ENCODE results near the gene FAM177A1.
"Not testable (repeated sequence)": the region's sequence is repeated elsewhere in the genome, so short reads cannot be mapped to it uniquely, and the experiment has no call there.

The FAM177A1 gene

GRCh38 chr14:35046048-35046750 lies at the start of gene FAM177A1:
Gene FAM177A1, plus strand, starts transcription at chr14:35046272. Its CDS starts 192 bp downstream, at chr14:35046464.
- DNase-seq, result peak; percentile 92

GRCh38 chr14:34997762-34998161 lies 48.3 kb upstream of the FAM177A1 start:
- peak; percentile 86 for DNase-seq

GRCh38 chr14:34999500-34999899 lies 46.6 kb upstream of the FAM177A1 start:
- DNase-seq, result no peak

- no peak for DNase-seq
Observed at GRCh38 chr14:35001621-35002020, 44.5 kb upstream of the FAM177A1 start.

- no peak for DNase-seq
Observed at GRCh38 chr14:35004839-35005238, 41.2 kb upstream of the FAM177A1 start.

GRCh38 chr14:35016568-35016967 lies 29.5 kb upstream of the FAM177A1 start:
- DNase-seq, result no peak

GRCh38 chr14:35020713-35021112 lies 25.4 kb upstream of the FAM177A1 start:
- no peak for DNase-seq

- no peak for DNase-seq
Observed at GRCh38 chr14:35028435-35028834, 17.6 kb upstream of the FAM177A1 start.

GRCh38 chr14:35032562-35032961 lies 13.5 kb upstream of the FAM177A1 start:
- DNase-seq, result no peak

- DNase-seq, result no peak
Observed at GRCh38 chr14:35034440-35034833, 11.6 kb upstream of the FAM177A1 start.

- not testable (repeated sequence) for DNase-seq
Observed at GRCh38 chr14:35034944-35035554, 11.0 kb upstream of the FAM177A1 start.

- not testable (repeated sequence) for DNase-seq
Observed at GRCh38 chr14:35038312-35038711, 7.8 kb upstream of the FAM177A1 start.

GRCh38 chr14:35042632-35043031 lies 3.4 kb upstream of the FAM177A1 start:
- DNase-seq, result no peak

GRCh38 chr14:35043046-35043445 lies 3.0 kb upstream of the FAM177A1 start:
- DNase-seq, result no peak

GRCh38 chr14:35044939-35045797 lies 904 bp upstream of the FAM177A1 start:
- DNase-seq, result no peak

GRCh38 chr14:35045798-35046047 lies 349 bp upstream of the FAM177A1 start:
- no peak for DNase-seq

GRCh38 chr14:35046751-35047536 lies 872 bp downstream of the FAM177A1 start:
- DNase-seq, result peak; percentile 34

- no peak for DNase-seq
Observed at GRCh38 chr14:35047976-35048513, 2.0 kb downstream of the FAM177A1 start.

GRCh38 chr14:35050652-35051051 lies 4.6 kb downstream of the FAM177A1 start:
- no peak for DNase-seq

GRCh38 chr14:35051796-35052195 lies 5.7 kb downstream of the FAM177A1 start:
- DNase-seq, result no peak

GRCh38 chr14:35052637-35053036 lies 6.6 kb downstream of the FAM177A1 start:
- DNase-seq, result no peak

- not testable (repeated sequence) for DNase-seq
Observed at GRCh38 chr14:35061113-35061791, 15.2 kb downstream of the FAM177A1 start.

All from NCI-H1694 treated with DMSO at 0.1 percent for 48 hours (cell line).